ENCODE results near the gene F12. TPM values are rescaled to one million over a fixed set of nuclear protein-coding genes. Genes with fewer than 3 reads are reported as not detected.

F12 gene
- total and polyA plus RNA-seq, 2 of the 8 experiments (the other 6 are each of a cell fraction or from before 2014, with no cell fraction given): 6.5 to 7.8 TPM

DNA sequence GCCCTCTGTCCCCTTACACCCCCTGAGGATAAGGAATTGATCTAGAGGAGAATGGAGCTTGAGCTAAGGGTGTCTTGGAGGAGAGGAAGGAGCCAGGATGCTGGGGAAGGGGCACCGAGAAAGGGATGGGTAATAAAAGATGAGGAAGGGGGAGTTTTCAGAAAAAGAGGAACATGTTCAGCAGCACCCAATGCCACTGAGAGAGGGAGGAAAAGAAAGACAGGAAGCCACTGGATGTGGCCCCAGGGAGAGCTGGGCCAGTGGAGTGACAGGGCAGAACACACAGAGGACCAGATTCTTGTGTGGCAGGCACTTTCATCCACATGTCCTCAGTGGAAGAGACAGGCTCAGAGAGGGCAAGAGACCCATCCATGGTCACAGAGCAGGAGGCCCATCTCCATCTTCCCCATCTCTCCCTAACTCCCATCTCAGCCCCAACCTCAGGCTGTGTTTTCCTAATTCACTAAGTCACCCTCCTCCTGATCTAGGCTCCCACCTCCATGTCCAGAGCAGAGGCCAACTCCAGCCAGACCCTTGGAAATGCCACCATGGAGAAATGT lies 16.1 kb downstream of the F12 start (continued):
- no peak for TF ChIP-seq TAF7 (optimal IDR thresholded peaks at IDR 0.05; ENCODE audit: borderline replicate concordance, low read depth, low read length)
- TF ChIP-seq NANOG (IDR thresholded peaks at IDR 0.05; ENCODE audit: insufficient read depth, low read depth, low read length, poor library complexity, severe bottlenecking): no peak
- no peak for TF ChIP-seq CTBP2 (IDR thresholded peaks at IDR 0.05; ENCODE audit: borderline replicate concordance, insufficient read depth, insufficient read length, low read length)
